Mesenchymal stem cell (in vitro differentiated cells and primary cell): ENCODE data around the gene KRT36. TPM values are rescaled to one million over a fixed set of nuclear protein-coding genes. Genes with fewer than 3 reads are reported as not detected.

Experiments used
- DNase-seq: peaks from one replicate; pipeline ENCODE4 v3.0.0-alpha.2; 2013
- H2AFZ ChIP-seq: one replicate; pipeline ENCODE4 v1.6.1; 2013; ENCODE audit warnings: low read depth, mild to moderate bottlenecking, control low read depth, inconsistent platforms, low read length, moderate library complexity
- H2AK5ac ChIP-seq: 2 replicates; pipeline ENCODE4 v1.6.1; 2013; ENCODE audit warnings: low read length, moderate library complexity, mild to moderate bottlenecking, inconsistent platforms; ENCODE audit not compliant: severe bottlenecking
- H2BK120ac ChIP-seq: one replicate; pipeline ENCODE4 v1.6.1; 2013; ENCODE audit warnings: low read depth, mild to moderate bottlenecking, inconsistent platforms, low read length, moderate library complexity
- H2BK12ac ChIP-seq, 2 experiments: one replicate each; pipeline ENCODE4 v1.6.1; 2013; ENCODE audit warnings: inconsistent platforms in 2 of 2, low read length in 2 of 2, mild to moderate bottlenecking in 2 of 2, moderate library complexity in 2 of 2, control low read depth in 1 of 2
- H2BK15ac ChIP-seq: one replicate; pipeline ENCODE4 v1.6.1; 2013; ENCODE audit warnings: mild to moderate bottlenecking, low read depth, inconsistent platforms; ENCODE audit not compliant: poor library complexity, severe bottlenecking
- H2BK5ac ChIP-seq: 2 replicates; pipeline ENCODE4 v1.6.1; 2013; ENCODE audit warnings: low read depth, mild to moderate bottlenecking, low read length, control low read depth, inconsistent platforms; ENCODE audit not compliant: poor library complexity, severe bottlenecking
- H3K14ac ChIP-seq, 2 experiments: one replicate each; pipeline ENCODE4 v1.6.1; 2013; ENCODE audit warnings: inconsistent platforms in 2 of 2, low read length in 2 of 2, control low read depth in 1 of 2, mild to moderate bottlenecking in 1 of 2, moderate library complexity in 1 of 2
- H3K18ac ChIP-seq, 2 experiments: one replicate each; pipeline ENCODE4 v1.6.1; 2013; ENCODE audit warnings: inconsistent platforms in 2 of 2, low read length in 2 of 2, control low read depth in 1 of 2, low read depth in 1 of 2, mild to moderate bottlenecking in 1 of 2
- H3K23ac ChIP-seq, 2 experiments: one replicate each; pipeline ENCODE4 v1.6.1; 2013; ENCODE audit warnings: inconsistent platforms in 2 of 2, low read length in 2 of 2, mild to moderate bottlenecking in 2 of 2, moderate library complexity in 2 of 2, control low read depth in 1 of 2
- H3K27ac ChIP-seq: 2 replicates; pipeline ENCODE4 v1.5.1; 2013; ENCODE audit warnings: mild to moderate bottlenecking, moderate library complexity, low read length, control low read depth, inconsistent platforms; ENCODE audit not compliant: poor library complexity, severe bottlenecking
- H3K27me3 ChIP-seq, 2 experiments: 2 replicates each; pipeline versions ENCODE4 v1.6.1 to v1.7.0; 2013; ENCODE audit warnings: low read length in 2 of 2, mild to moderate bottlenecking in 2 of 2, moderate library complexity in 2 of 2, control low read depth in 1 of 2, inconsistent platforms in 1 of 2; ENCODE audit not compliant: control insufficient read depth in 1 of 2, insufficient read depth in 1 of 2
- H3K36me3 ChIP-seq, 2 experiments: 2 replicates each; pipeline versions ENCODE4 v1.6.1 to v1.7.0; 2013; ENCODE audit warnings: low read length in 2 of 2, control low read depth in 1 of 2, inconsistent platforms in 1 of 2, low read depth in 1 of 2, mild to moderate bottlenecking in 1 of 2; ENCODE audit not compliant: insufficient read depth in 2 of 2, control insufficient read depth in 1 of 2
- H3K4ac ChIP-seq, 2 experiments: one replicate each; pipeline ENCODE4 v1.6.1; 2013; ENCODE audit warnings: inconsistent platforms in 2 of 2, low read length in 2 of 2, mild to moderate bottlenecking in 2 of 2, moderate library complexity in 2 of 2, control low read depth in 1 of 2, low read depth in 1 of 2
- H3K4me1 ChIP-seq: 2 replicates; pipeline ENCODE4 v1.6.1; 2013; ENCODE audit warnings: low read depth, low read length, control low read depth; ENCODE audit not compliant: control insufficient read depth, insufficient read depth
- H3K4me2 ChIP-seq: 2 replicates; pipeline ENCODE4 v1.6.1; 2013; ENCODE audit warnings: low read length, mild to moderate bottlenecking, inconsistent platforms; ENCODE audit not compliant: poor library complexity, severe bottlenecking
- H3K4me3 ChIP-seq, 2 experiments: 2 replicates each; pipeline versions ENCODE4 v1.5.1 to v1.7.0; 2013; ENCODE audit warnings: low read length in 2 of 2, mild to moderate bottlenecking in 2 of 2, control low read depth in 1 of 2, low read depth in 1 of 2; ENCODE audit not compliant: insufficient read depth in 1 of 2
- H3K79me1 ChIP-seq: replicated peaks from 2 replicates; pipeline ENCODE4 v1.6.1; 2013; ENCODE audit warnings: mild to moderate bottlenecking, control low read depth, low read length, inconsistent platforms; ENCODE audit not compliant: poor library complexity, severe bottlenecking
- H3K9ac ChIP-seq: 2 replicates; pipeline ENCODE4 v1.7.0; 2013; ENCODE audit warnings: mild to moderate bottlenecking, low read length, moderate library complexity
- H3K9me3 ChIP-seq: 2 replicates; pipeline ENCODE4 v1.7.0; 2013; ENCODE audit warnings: mild to moderate bottlenecking, low read length; ENCODE audit not compliant: control insufficient read depth
- H4K8ac ChIP-seq: one replicate; pipeline ENCODE4 v1.6.1; 2013; ENCODE audit warnings: inconsistent platforms, mild to moderate bottlenecking, low read length, moderate library complexity
- H4K91ac ChIP-seq: one replicate; pipeline ENCODE4 v1.6.1; 2013; ENCODE audit warnings: mild to moderate bottlenecking, low read length, inconsistent platforms
- WGBS: methylation state at CpG from one replicate; pipeline ENCODE4 v1.1.7; 2013; ENCODE audit warnings: mixed read lengths; 5-methylcytosine and 5-hydroxymethylcytosine counted together
- small RNA-seq: library from polyadenylated mRNA; stranded (forward); fragments of <200 nt; extraction: miRNeasy Mini kit (QIAGEN cat#:217004); gene quantifications from one replicate; pipeline ENCODE3, GENCODE V24; 2013; ENCODE audit warnings: low read depth

KRT36 gene

DNA sequence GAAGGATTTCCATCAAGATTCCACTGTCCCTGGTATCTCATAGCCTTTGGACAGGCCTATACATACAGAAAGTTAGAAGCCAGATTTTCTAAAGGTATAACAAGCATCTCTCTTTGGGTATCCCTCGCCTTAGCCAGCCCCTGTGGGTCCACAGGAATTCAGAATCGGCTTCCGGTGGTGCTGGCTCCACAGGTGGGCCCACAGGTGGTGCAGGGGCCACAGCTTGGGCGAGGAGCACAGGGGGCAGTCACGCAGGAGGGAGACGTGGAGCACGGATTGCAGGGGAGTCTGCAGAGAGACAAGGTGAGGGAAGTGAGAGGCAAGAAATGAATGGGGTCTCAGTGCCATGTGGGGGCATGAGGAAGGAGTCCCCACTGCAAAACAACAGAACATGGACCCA is 52.5 kb downstream of the KRT36 start:
- Histone ChIP-seq H3K27me3 (peaks cover 0 to 45% of the 10 kb centered on the region in 2 experiments), H4K91ac (no peak overlapping the region), H2BK12ac (no peak overlapping the region), H2BK15ac (no peak overlapping the region), H3K79me1 (no peaks in the 10 kb centered on the region), H3K18ac (no peak overlapping the region), H3K4me3 (no peak overlapping the region), H3K23ac (no peak overlapping the region), H3K9ac (no peak overlapping the region), H3K14ac (no peak overlapping the region), H2BK5ac (no peak overlapping the region), H3K4me1 (no peaks in the 10 kb centered on the region), H4K8ac (no peak overlapping the region), H2AK5ac (no peak overlapping the region), H3K4me2 (no peak overlapping the region), H3K4ac (no peak overlapping the region), H2AFZ (no peak overlapping the region), H2BK120ac (no peak overlapping the region), H3K27ac (no peak overlapping the region), H3K9me3 (no peaks in the 10 kb centered on the region), H3K36me3 (peaks cover 0 to 2% of the 10 kb centered on the region in 2 experiments)
- no peak for DNase-seq
- WGBS, result 86% methylated on average over 7 of the region's 7 CpGs

Small RNA genes lying within 50 kb of the gene (small RNA-seq; reads per million reads assigned to genes)
- gene RNU2-32P, result not detected
